PC-3 (cell line): ENCODE measurements around the gene NANOS3. TPM values are rescaled to one million over a fixed set of nuclear protein-coding genes. Genes with fewer than 3 reads are reported as not detected.

Source experiments
- ATAC-seq: fragments of 200-7000 bp; cut with Tn5 transposase; 2 replicates; pipeline ENCODE4 v1.9.1; 2020; ENCODE audit warnings: mild to moderate bottlenecking, moderate library complexity
- BruUV-seq: library from RNA; stranded (reverse); fragments of 400-500 nt; replicated peaks from 2 replicates; lab custom pipeline; 2021; lab: Mats Ljungman, UMichigan
- CTCF ChIA-PET: fragments of 300-600 bp; sonication (Branson Sonifier 250); formaldehyde crosslinking; loops from one replicate; lab custom pipeline; 2022; ENCODE audit warnings: antibody characterized with exemption; lab: Charles Lee
- POLR2A ChIA-PET: fragments of 300-600 bp; sonication (Branson Sonifier 250); formaldehyde crosslinking; loops from one replicate; lab custom pipeline; 2022; ENCODE audit warnings: antibody characterized with exemption; ENCODE audit not compliant: unreplicated experiment; lab: Charles Lee
- DNase-seq: peaks from one replicate; pipeline ENCODE4 v3.0.0-alpha.2; 2015
- H2AFZ ChIP-seq: fragments of 300-600 bp; sonication (generic); 2 replicates; pipeline ENCODE4 v1.6.0; 2016; ENCODE audit warnings: antibody characterized with exemption, low read length
- H3F3A ChIP-seq: fragments of 300-600 bp; sonication (generic); one replicate; pipeline ENCODE4 v1.6.0; 2017; ENCODE audit warnings: antibody characterized with exemption, low read length, control low read depth, mild to moderate bottlenecking; ENCODE audit not compliant: unreplicated experiment
- H3K27ac ChIP-seq: fragments of 300-600 bp; sonication (generic); 2 replicates; pipeline ENCODE4 v1.5.1; 2016; ENCODE audit warnings: mild to moderate bottlenecking, low read length
- H3K27me3 ChIP-seq: fragments of 300-600 bp; sonication (generic); 2 replicates; pipeline ENCODE4 v1.6.1; 2016; ENCODE audit warnings: low read length, mixed read lengths
- H3K36me3 ChIP-seq: fragments of 300-600 bp; sonication (generic); 2 replicates; pipeline ENCODE4 v1.6.1; 2016; ENCODE audit warnings: low read depth, mixed run types, low read length, mixed read lengths
- H3K4me1 ChIP-seq: fragments of 300-600 bp; sonication (generic); 2 replicates; pipeline ENCODE4 v1.5.1; 2016; ENCODE audit warnings: low read length; ENCODE audit not compliant: insufficient read depth
- H3K4me2 ChIP-seq: fragments of 300-600 bp; sonication (generic); 2 replicates; pipeline ENCODE4 v1.6.0; 2016; ENCODE audit warnings: low read length
- H3K4me3 ChIP-seq: fragments of 300-600 bp; sonication (generic); 2 replicates; pipeline ENCODE4 v1.5.1; 2016; ENCODE audit warnings: mild to moderate bottlenecking, low read length, mixed read lengths
- H3K79me2 ChIP-seq: fragments of 300-600 bp; sonication (generic); 2 replicates; pipeline ENCODE4 v1.6.1; 2017; ENCODE audit warnings: low read length, mixed read lengths
- H3K9ac ChIP-seq: fragments of 300-600 bp; sonication (generic); 2 replicates; pipeline ENCODE4 v1.6.0; 2016; ENCODE audit warnings: mild to moderate bottlenecking, low read length
- H3K9me2 ChIP-seq: fragments of 300-600 bp; sonication (generic); replicated peaks from 2 replicates; pipeline ENCODE4 v1.6.1; 2016; ENCODE audit warnings: mixed run types, low read length, mixed read lengths
- H3K9me3 ChIP-seq: fragments of 300-600 bp; sonication (generic); 2 replicates; pipeline ENCODE4 v1.6.1; 2016; ENCODE audit warnings: low read length, mixed read lengths
- H4K20me1 ChIP-seq: fragments of 300-600 bp; sonication (generic); 2 replicates; pipeline ENCODE4 v1.6.1; 2016; ENCODE audit warnings: low read length, mixed read lengths
- CTCF ChIP-seq: fragments of 300-600 bp; sonication (generic); conservative IDR thresholded peaks from 2 replicates; pipeline ENCODE4 v1.5.1; 2017; ENCODE audit warnings: antibody characterized with exemption, low read depth, mild to moderate bottlenecking, low read length
- EZH2 ChIP-seq: fragments of 300-600 bp; sonication (generic); IDR thresholded peaks from one replicate; pipeline ENCODE4 v1.6.1; 2017; ENCODE audit warnings: antibody characterized with exemption, mild to moderate bottlenecking, low read length; ENCODE audit not compliant: unreplicated experiment
- EZH2phosphoT487 ChIP-seq: fragments of 300-600 bp; sonication (generic); IDR thresholded peaks from 2 replicates; pipeline ENCODE4 v1.6.1; 2018; ENCODE audit warnings: mild to moderate bottlenecking, antibody characterized with exemption, low read length, borderline replicate concordance
- intact Hi-C: fragments of 100-400 bp; cut with micrococcal nuclease; formaldehyde crosslinking; loops from 2 replicates; pipeline ENCODE4 v1.9.0; 2023
- total RNA-seq: library from RNA; depleted of rRNA; stranded (reverse); fragments of >200 nt; gene quantifications from 2 replicates; pipeline ENCODE4 v1.2.3, GENCODE V29; 2014

NANOS3 gene
- total RNA-seq, 1 experiment from 2014 or later = 1.7 TPM

- H3K9me3 ChIP-seq = no peaks in the 10 kb centered on the region
- H4K20me1 ChIP-seq = peaks cover 15% of the 10 kb centered on the region; the same call in 1 of the 2 replicates
- DNase-seq (no peak), ATAC-seq (no peak)
- H3K36me3 ChIP-seq = peaks cover 18% of the 10 kb centered on the region
- peaks cover 13% of the 10 kb centered on the region for H3K79me2 ChIP-seq
- H3K9ac ChIP-seq = no peak overlapping the region
- H3K27ac ChIP-seq = no peak overlapping the region
- H3K4me2 ChIP-seq = no peak overlapping the region
- no peak for TF ChIP-seq EZH2phosphoT487
- TF ChIP-seq CTCF = no peak
- no peak for TF ChIP-seq EZH2
- peaks cover 13% of the 10 kb centered on the region for H3F3A ChIP-seq
- peaks cover 35% of the 10 kb centered on the region for H3K4me1 ChIP-seq
- H3K4me3 ChIP-seq = no peak overlapping the region
- H2AFZ ChIP-seq = no peak overlapping the region
- no peaks in the 10 kb centered on the region for H3K9me2 ChIP-seq
- intact Hi-C loops = loop anchor here (2.0 to 10.0 kb wide), 2 partner anchors 35 to 667 kb away; no protein-coding TSS in a partner anchor
- H3K27me3 ChIP-seq = no peaks in the 10 kb centered on the region
- POLR2A ChIA-PET = no interaction called here
- BruUV-seq = no TSS peak
- CTCF ChIA-PET = no interaction called here
Measured at GRCh38 chr19:13831537-13832467, 45.1 kb upstream of the NANOS3 start.

GRCh38 chr19:13833330-13834243 is 43.3 kb upstream of the NANOS3 start:
- H3K27me3 ChIP-seq = no peaks in the 10 kb centered on the region
- DNase-seq (peak; percentile 97), ATAC-seq (peak; percentile 71)
- no peak overlapping the region for H3K4me3 ChIP-seq
- intact Hi-C loops = loop anchor here (2.0 to 10.0 kb wide), 2 partner anchors 37 to 669 kb away; no protein-coding TSS in a partner anchor
- CTCF ChIA-PET = interaction anchor here (1.0 kb wide), 1 partner anchor 29 kb away, joined by 16 read pairs; no protein-coding TSS in a partner anchor
- peaks cover 24% of the 10 kb centered on the region for H4K20me1 ChIP-seq
- H3K36me3 ChIP-seq = peaks cover 23% of the 10 kb centered on the region
- TF ChIP-seq CTCF (peak; percentile 75), EZH2 (no peak)
- H3K27ac ChIP-seq = peak overlapping the region; percentile 63
- peaks cover 25% of the 10 kb centered on the region for H3F3A ChIP-seq
- H3K9me3 ChIP-seq = no peaks in the 10 kb centered on the region
- no peak overlapping the region for H2AFZ ChIP-seq
- no peaks in the 10 kb centered on the region for H3K9me2 ChIP-seq
- BruUV-seq = no TSS peak
- peak overlapping the region; percentile 49 for H3K4me2 ChIP-seq
- peaks cover 30% of the 10 kb centered on the region for H3K79me2 ChIP-seq
- H3K9ac ChIP-seq = no peak overlapping the region
- H3K4me1 ChIP-seq = peaks cover 50% of the 10 kb centered on the region
- POLR2A ChIA-PET = no interaction called here
